GM23338 (cell line): ENCODE data around the gene MYO3B. TPM values are rescaled to one million over a fixed set of nuclear protein-coding genes. Genes with fewer than 3 reads are reported as not detected.

Experiments used
- ATAC-seq: fragments of 200-7000 bp; cut with Tn5 transposase; 3 replicates; pipeline ENCODE4 v1.9.1; 2020
- DNase-seq: peaks from one replicate; pipeline ENCODE4 v3.0.0-alpha.2; 2015; ENCODE audit warnings: low spot score
- H2AFZ ChIP-seq: fragments of 200-600 bp; sonication (generic); 2 replicates; pipeline ENCODE4 v1.8.0; 2016; ENCODE audit warnings: antibody characterized with exemption, mild to moderate bottlenecking, moderate library complexity
- H3F3A ChIP-seq: fragments of 200-600 bp; sonication (generic); replicated peaks from 2 replicates; pipeline ENCODE4 v1.8.0; 2017; ENCODE audit warnings: antibody characterized with exemption, mixed run types, low read depth
- H3K27ac ChIP-seq: fragments of 200-600 bp; sonication (generic); 2 replicates; pipeline ENCODE4 v1.6.1; 2016; ENCODE audit warnings: low read depth
- H3K27me3 ChIP-seq: fragments of 200-600 bp; sonication (generic); 2 replicates; pipeline ENCODE4 v1.8.0; 2016; ENCODE audit warnings: mild to moderate bottlenecking, mixed run types, moderate library complexity; ENCODE audit not compliant: insufficient read depth
- H3K36me3 ChIP-seq: fragments of 200-600 bp; sonication (generic); 2 replicates; pipeline ENCODE4 v1.8.0; 2016; ENCODE audit warnings: mild to moderate bottlenecking; ENCODE audit not compliant: insufficient read depth
- H3K4me1 ChIP-seq: fragments of 200-600 bp; sonication (generic); 2 replicates; pipeline ENCODE4 v1.8.0; 2016; ENCODE audit warnings: mild to moderate bottlenecking, moderate library complexity; ENCODE audit not compliant: insufficient read depth
- H3K4me2 ChIP-seq: fragments of 200-600 bp; sonication (generic); 2 replicates; pipeline ENCODE4 v1.7.1; 2017; ENCODE audit warnings: mixed run types
- H3K4me3 ChIP-seq: fragments of 200-600 bp; sonication (generic); 2 replicates; pipeline ENCODE4 v1.6.1; 2016; ENCODE audit warnings: mixed run types
- H3K79me2 ChIP-seq: fragments of 200-600 bp; sonication (generic); replicated peaks from 2 replicates; pipeline ENCODE4 v1.8.0; 2017; ENCODE audit warnings: mild to moderate bottlenecking; ENCODE audit not compliant: insufficient read depth
- H3K9me2 ChIP-seq: fragments of 200-600 bp; sonication (generic); 2 replicates; pipeline ENCODE4 v1.8.0; 2017; ENCODE audit not compliant: insufficient read depth
- H4K20me1 ChIP-seq: fragments of 200-600 bp; sonication (generic); replicated peaks from 2 replicates; pipeline ENCODE4 v1.8.0; 2017; ENCODE audit warnings: mild to moderate bottlenecking; ENCODE audit not compliant: insufficient read depth
- H3K27ac Mint-ChIP-seq: 2 replicates; pipeline ENCODE4 v1.8.0; 2020; ENCODE audit warnings: inconsistent platforms, mild to moderate bottlenecking, moderate library complexity, mixed read lengths
- H3K27me3 Mint-ChIP-seq: 3 replicates; pipeline ENCODE4 v1.8.0; 2022; ENCODE audit warnings: low read depth, mild to moderate bottlenecking, moderate library complexity, mixed read lengths, inconsistent platforms; ENCODE audit not compliant: insufficient read depth, poor library complexity
- H3K36me3 Mint-ChIP-seq: 3 replicates; pipeline ENCODE4 v1.8.0; 2021; ENCODE audit warnings: low read depth, mild to moderate bottlenecking, inconsistent platforms, moderate library complexity, mixed read lengths
- H3K4me1 Mint-ChIP-seq: 3 replicates; pipeline ENCODE4 v1.8.0; 2020; ENCODE audit warnings: mild to moderate bottlenecking, inconsistent platforms, mixed read lengths
- H3K4me3 Mint-ChIP-seq: 3 replicates; pipeline ENCODE4 v1.8.0; 2021; ENCODE audit warnings: moderate library complexity, mild to moderate bottlenecking, inconsistent platforms, mixed read lengths
- H3K9me3 Mint-ChIP-seq: 3 replicates; pipeline ENCODE4 v1.8.0; 2020; ENCODE audit warnings: moderate library complexity, mild to moderate bottlenecking, inconsistent platforms, mixed read lengths
- CREB1 ChIP-seq: fragments of 250-450 bp; sonication (Bioruptor Pico); IDR thresholded peaks from 2 replicates; pipeline ENCODE4 v1.5.0; 2020; ENCODE audit warnings: low read depth, mild to moderate bottlenecking, moderate library complexity
- CTCF ChIP-seq, 2 experiments: fragments of 200-600 bp in 1 of 2; sonication (generic) in 1 of 2; conservative IDR thresholded peaks; 2 replicates each; pipeline versions ENCODE4 v1.5.1 to v1.6.1; 2016 to 2017; ENCODE audit warnings: antibody characterized with exemption in 2 of 2, low read depth in 2 of 2, mild to moderate bottlenecking in 2 of 2, moderate library complexity in 1 of 2
- EZH2 ChIP-seq: fragments of 200-600 bp; sonication (generic); IDR thresholded peaks from one replicate; pipeline ENCODE4 v1.8.0; 2017; ENCODE audit warnings: antibody characterized with exemption, mild to moderate bottlenecking, low read depth; ENCODE audit not compliant: unreplicated experiment
- EZH2phosphoT487 ChIP-seq: fragments of 200-600 bp; sonication (generic); IDR thresholded peaks from one replicate; pipeline ENCODE4 v1.8.1; 2018; ENCODE audit warnings: antibody characterized with exemption; ENCODE audit not compliant: unreplicated experiment
- JUNB ChIP-seq: IDR thresholded peaks from one replicate; pipeline ENCODE4 v1.6.1; 2016; ENCODE audit warnings: antibody characterized with exemption; ENCODE audit not compliant: unreplicated experiment
- NANOG ChIP-seq: IDR thresholded peaks from 2 replicates; pipeline ENCODE4 v1.6.1; 2016; ENCODE audit warnings: antibody characterized with exemption, borderline replicate concordance
- REST ChIP-seq: IDR thresholded peaks from one replicate; pipeline ENCODE4 v1.6.1; 2018; ENCODE audit warnings: antibody characterized with exemption; ENCODE audit not compliant: unreplicated experiment
- STAT1 ChIP-seq: IDR thresholded peaks from one replicate; pipeline ENCODE4 v1.6.1; 2016; ENCODE audit warnings: antibody characterized with exemption; ENCODE audit not compliant: unreplicated experiment
- ZNF114 ChIP-seq: fragments of 250-450 bp; sonication (Bioruptor Pico); IDR thresholded peaks from 2 replicates; pipeline ENCODE4 v1.5.0; 2020; ENCODE audit warnings: mild to moderate bottlenecking, moderate library complexity
- ZNF331 ChIP-seq: fragments of 250-450 bp; sonication (Bioruptor Pico); IDR thresholded peaks from 2 replicates; pipeline ENCODE4 v1.5.0; 2020; ENCODE audit warnings: low read depth, mild to moderate bottlenecking, moderate library complexity
- polyA plus RNA-seq: library from polyadenylated mRNA; unstranded; fragments of >200 nt; fragmentation: Nextera tagmentation; extraction: Ambion mirVana; gene quantifications from 2 replicates; pipeline ENCODE4 v1.2.1, GENCODE V29; 2016
- total RNA-seq: library from RNA; depleted of rRNA; stranded (reverse); fragments of >200 nt; shearing (Covaris generic); gene quantifications from 2 replicates; pipeline ENCODE4 v1.2.3, GENCODE V29; 2014
- TF ChIP-seq, protein P1 (sequence below): fragments of 250-450 bp; sonication (Bioruptor Pico); IDR thresholded peaks from 2 replicates; pipeline ENCODE4 v1.5.0; 2020; ENCODE audit warnings: mild to moderate bottlenecking, moderate library complexity
- TF ChIP-seq, protein P2 (sequence below): IDR thresholded peaks from 2 replicates; pipeline ENCODE4 v1.6.1; 2016; ENCODE audit warnings: antibody characterized with exemption

The MYO3B gene
- total and polyA plus RNA-seq, 2 experiments from 2014 or later = 0.42 TPM; not detected in 1

DNA sequence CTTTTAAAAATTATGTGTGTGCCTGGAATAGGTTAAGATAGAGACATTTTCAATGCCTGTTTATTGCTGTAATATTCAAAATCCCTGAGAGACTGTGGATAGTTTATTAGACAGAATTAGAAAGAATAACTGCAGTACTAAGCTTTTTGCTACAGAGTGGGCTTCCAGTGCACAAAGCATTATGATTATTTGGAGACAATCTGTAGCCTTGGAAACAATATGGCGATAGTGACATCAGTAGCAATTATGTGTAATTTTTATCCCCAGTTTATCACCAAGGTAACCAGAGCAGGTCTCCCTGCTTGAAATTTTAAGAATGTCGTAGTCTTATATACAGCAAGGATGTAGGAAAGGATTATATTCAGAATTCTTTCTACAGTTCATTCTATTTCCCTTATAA, 100.0 kb downstream of the MYO3B start:
- Histone ChIP-seq H2AFZ (no peak overlapping the region), H3K4me2 (no peak overlapping the region), H3K79me2 (no peaks in the 10 kb centered on the region), H3K27me3 (no peaks in the 10 kb centered on the region), H3K4me1 (no peaks in the 10 kb centered on the region), H3K9me2 (no peaks in the 10 kb centered on the region), H3K4me3 (no peak overlapping the region), H4K20me1 (no peaks in the 10 kb centered on the region), H3F3A (no peaks in the 10 kb centered on the region), H3K36me3 (no peaks in the 10 kb centered on the region), H3K27ac (no peak overlapping the region)
- no peak for TF ChIP-seq NANOG
- TF ChIP-seq STAT1 = no peak
- TF ChIP-seq JUNB = no peak
- TF ChIP-seq REST = no peak
- no peak for TF ChIP-seq EZH2
- TF ChIP-seq, protein P1, sequence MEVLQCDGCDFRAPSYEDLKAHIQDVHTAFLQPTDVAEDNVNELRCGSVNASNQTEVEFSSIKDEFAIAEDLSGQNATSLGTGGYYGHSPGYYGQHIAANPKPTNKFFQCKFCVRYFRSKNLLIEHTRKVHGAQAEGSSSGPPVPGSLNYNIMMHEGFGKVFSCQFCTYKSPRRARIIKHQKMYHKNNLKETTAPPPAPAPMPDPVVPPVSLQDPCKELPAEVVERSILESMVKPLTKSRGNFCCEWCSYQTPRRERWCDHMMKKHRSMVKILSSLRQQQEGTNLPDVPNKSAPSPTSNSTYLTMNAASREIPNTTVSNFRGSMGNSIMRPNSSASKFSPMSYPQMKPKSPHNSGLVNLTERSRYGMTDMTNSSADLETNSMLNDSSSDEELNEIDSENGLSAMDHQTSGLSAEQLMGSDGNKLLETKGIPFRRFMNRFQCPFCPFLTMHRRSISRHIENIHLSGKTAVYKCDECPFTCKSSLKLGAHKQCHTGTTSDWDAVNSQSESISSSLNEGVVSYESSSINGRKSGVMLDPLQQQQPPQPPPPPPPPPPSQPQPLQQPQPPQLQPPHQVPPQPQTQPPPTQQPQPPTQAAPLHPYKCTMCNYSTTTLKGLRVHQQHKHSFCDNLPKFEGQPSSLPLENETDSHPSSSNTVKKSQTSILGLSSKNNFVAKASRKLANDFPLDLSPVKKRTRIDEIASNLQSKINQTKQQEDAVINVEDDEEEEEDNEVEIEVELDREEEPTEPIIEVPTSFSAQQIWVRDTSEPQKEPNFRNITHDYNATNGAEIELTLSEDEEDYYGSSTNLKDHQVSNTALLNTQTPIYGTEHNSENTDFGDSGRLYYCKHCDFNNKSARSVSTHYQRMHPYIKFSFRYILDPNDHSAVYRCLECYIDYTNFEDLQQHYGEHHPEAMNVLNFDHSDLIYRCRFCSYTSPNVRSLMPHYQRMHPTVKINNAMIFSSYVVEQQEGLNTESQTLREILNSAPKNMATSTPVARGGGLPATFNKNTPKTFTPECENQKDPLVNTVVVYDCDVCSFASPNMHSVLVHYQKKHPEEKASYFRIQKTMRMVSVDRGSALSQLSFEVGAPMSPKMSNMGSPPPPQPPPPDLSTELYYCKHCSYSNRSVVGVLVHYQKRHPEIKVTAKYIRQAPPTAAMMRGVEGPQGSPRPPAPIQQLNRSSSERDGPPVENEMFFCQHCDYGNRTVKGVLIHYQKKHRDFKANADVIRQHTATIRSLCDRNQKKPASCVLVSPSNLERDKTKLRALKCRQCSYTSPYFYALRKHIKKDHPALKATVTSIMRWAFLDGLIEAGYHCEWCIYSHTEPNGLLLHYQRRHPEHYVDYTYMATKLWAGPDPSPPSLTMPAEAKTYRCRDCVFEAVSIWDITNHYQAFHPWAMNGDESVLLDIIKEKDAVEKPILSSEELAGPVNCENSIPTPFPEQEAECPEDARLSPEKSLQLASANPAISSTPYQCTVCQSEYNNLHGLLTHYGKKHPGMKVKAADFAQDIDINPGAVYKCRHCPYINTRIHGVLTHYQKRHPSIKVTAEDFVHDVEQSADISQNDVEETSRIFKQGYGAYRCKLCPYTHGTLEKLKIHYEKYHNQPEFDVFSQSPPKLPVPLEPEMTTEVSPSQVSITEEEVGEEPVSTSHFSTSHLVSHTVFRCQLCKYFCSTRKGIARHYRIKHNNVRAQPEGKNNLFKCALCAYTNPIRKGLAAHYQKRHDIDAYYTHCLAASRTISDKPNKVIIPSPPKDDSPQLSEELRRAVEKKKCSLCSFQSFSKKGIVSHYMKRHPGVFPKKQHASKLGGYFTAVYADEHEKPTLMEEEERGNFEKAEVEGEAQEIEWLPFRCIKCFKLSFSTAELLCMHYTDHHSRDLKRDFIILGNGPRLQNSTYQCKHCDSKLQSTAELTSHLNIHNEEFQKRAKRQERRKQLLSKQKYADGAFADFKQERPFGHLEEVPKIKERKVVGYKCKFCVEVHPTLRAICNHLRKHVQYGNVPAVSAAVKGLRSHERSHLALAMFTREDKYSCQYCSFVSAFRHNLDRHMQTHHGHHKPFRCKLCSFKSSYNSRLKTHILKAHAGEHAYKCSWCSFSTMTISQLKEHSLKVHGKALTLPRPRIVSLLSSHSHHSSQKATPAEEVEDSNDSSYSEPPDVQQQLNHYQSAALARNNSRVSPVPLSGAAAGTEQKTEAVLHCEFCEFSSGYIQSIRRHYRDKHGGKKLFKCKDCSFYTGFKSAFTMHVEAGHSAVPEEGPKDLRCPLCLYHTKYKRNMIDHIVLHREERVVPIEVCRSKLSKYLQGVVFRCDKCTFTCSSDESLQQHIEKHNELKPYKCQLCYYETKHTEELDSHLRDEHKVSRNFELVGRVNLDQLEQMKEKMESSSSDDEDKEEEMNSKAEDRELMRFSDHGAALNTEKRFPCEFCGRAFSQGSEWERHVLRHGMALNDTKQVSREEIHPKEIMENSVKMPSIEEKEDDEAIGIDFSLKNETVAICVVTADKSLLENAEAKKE (CRISPR knock-in tag) = no peak
- TF ChIP-seq, protein P2, sequence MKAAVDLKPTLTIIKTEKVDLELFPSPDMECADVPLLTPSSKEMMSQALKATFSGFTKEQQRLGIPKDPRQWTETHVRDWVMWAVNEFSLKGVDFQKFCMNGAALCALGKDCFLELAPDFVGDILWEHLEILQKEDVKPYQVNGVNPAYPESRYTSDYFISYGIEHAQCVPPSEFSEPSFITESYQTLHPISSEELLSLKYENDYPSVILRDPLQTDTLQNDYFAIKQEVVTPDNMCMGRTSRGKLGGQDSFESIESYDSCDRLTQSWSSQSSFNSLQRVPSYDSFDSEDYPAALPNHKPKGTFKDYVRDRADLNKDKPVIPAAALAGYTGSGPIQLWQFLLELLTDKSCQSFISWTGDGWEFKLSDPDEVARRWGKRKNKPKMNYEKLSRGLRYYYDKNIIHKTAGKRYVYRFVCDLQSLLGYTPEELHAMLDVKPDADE = no peak
- TF ChIP-seq EZH2phosphoT487 = no peak
- TF ChIP-seq ZNF331 (CRISPR knock-in tag) = no peak
- no peak for TF ChIP-seq CREB1 (CRISPR knock-in tag)
- TF ChIP-seq CTCF (conservative IDR thresholded peaks at IDR 0.05; ENCODE audit: low read depth in 2 of 2) = no peak
- no peak for TF ChIP-seq ZNF114
- no peaks in the 10 kb centered on the region for H3K9me3 Mint-ChIP-seq
- H3K27ac Mint-ChIP-seq = no peak overlapping the region
- no peak for ATAC-seq
- no peaks in the 10 kb centered on the region for H3K27me3 Mint-ChIP-seq
- no peaks in the 10 kb centered on the region for H3K36me3 Mint-ChIP-seq
- DNase-seq = no peak
- H3K4me3 Mint-ChIP-seq = no peak overlapping the region
- H3K4me1 Mint-ChIP-seq = peaks cover 9% of the 10 kb centered on the region; the same call in 2 of the 3 replicates
